Measurements from ENCODE around the gene ZFR2.

Gene ZFR2

DNA sequence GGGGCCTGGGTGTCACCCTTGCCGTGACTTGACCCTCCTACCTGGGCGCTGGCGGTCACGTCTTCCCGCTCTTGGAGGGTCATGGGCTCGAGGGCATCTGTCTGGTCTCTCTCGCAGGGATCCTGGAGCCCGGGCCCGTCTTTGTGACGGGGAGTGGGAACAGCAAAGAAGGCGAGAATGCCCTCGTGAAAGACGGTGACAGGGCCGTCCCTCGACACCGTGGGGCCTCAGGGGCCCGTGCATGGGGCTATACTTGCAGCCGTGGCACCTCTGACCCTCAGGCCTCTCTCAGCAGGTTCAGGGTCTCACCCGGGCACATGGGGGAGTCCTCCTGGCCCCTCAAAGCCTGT is 61.7 kb downstream of the ZFR2 start (continued):
- TF ChIP-seq TSHZ2 (CRISPR knock-in tag; IDR thresholded peaks at IDR 0.05): no peak

- ATAC-seq: no peak
- TF ChIP-seq ZFP30 (CRISPR knock-in tag; IDR thresholded peaks at IDR 0.05) (no peak), OSR1 (CRISPR knock-in tag; IDR thresholded peaks at IDR 0.05) (no peak), CSDC2 (CRISPR knock-in tag; IDR thresholded peaks at IDR 0.05) (no peak), CREB5 (CRISPR knock-in tag; IDR thresholded peaks at IDR 0.05; ENCODE audit: low read depth) (no peak), POU6F1 (CRISPR knock-in tag; IDR thresholded peaks at IDR 0.05; ENCODE audit: borderline replicate concordance, low read depth) (no peak), SNAI2 (CRISPR knock-in tag; IDR thresholded peaks at IDR 0.05) (no peak), TCF4 (CRISPR knock-in tag; IDR thresholded peaks at IDR 0.05; ENCODE audit: borderline replicate concordance) (no peak), ZC3H10 (CRISPR knock-in tag; IDR thresholded peaks at IDR 0.05) (no peak), ESRRG (CRISPR knock-in tag; IDR thresholded peaks at IDR 0.05) (no peak)
These were observed 63.0 kb downstream of the ZFR2 start for GRCh38 chr19:3805859-3806258.

- no peak for ATAC-seq
- TF ChIP-seq OSR1 (CRISPR knock-in tag; IDR thresholded peaks at IDR 0.05): no peak
- no peak for TF ChIP-seq CREB5 (CRISPR knock-in tag; IDR thresholded peaks at IDR 0.05; ENCODE audit: low read depth)
- no peak for TF ChIP-seq ZNF70 (CRISPR knock-in tag; IDR thresholded peaks at IDR 0.05)
These were observed 64.4 kb downstream of the ZFR2 start for GRCh38 chr19:3804429-3804828.

DNA sequence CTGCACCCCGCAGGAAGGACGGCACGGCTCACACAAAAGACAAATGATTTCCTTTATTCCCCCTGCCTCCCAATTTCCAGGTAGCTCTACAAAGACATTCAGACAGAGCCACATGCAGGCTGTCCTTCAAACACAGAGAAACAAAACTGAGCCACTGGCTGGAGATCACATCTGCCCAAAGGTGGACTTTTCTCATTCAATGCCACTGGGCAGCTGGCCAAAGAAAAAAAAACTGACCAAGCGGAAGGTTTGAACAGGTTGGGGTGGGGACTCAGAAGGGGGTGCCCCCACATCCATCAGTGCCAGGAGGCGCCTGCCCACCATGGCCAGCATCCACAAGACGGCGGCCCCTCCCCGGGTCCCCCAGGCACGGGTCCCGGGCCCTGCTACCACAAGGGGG is 64.9 kb downstream of the ZFR2 start:
- TF ChIP-seq POU6F1 (CRISPR knock-in tag; IDR thresholded peaks at IDR 0.05; ENCODE audit: borderline replicate concordance, low read depth) (no peak), ZNF565 (CRISPR knock-in tag; conservative IDR thresholded peaks at IDR 0.05; ENCODE audit: low read depth) (no peak), TCF4 (CRISPR knock-in tag; IDR thresholded peaks at IDR 0.05; ENCODE audit: borderline replicate concordance) (no peak), PATZ1 (CRISPR knock-in tag; IDR thresholded peaks at IDR 0.05; ENCODE audit: borderline replicate concordance) (no peak), ZNF8 (CRISPR knock-in tag; IDR thresholded peaks at IDR 0.05) (no peak), ZFP3 (CRISPR knock-in tag; IDR thresholded peaks at IDR 0.05) (no peak), BACH2 (CRISPR knock-in tag; IDR thresholded peaks at IDR 0.05; ENCODE audit: borderline replicate concordance) (no peak), TSHZ2 (CRISPR knock-in tag; IDR thresholded peaks at IDR 0.05) (no peak), PPARA (CRISPR knock-in tag; IDR thresholded peaks at IDR 0.05; ENCODE audit: borderline replicate concordance) (no peak), CREB5 (CRISPR knock-in tag; IDR thresholded peaks at IDR 0.05; ENCODE audit: low read depth) (no peak), RARB (CRISPR knock-in tag; IDR thresholded peaks at IDR 0.05) (no peak), SNAI2 (CRISPR knock-in tag; IDR thresholded peaks at IDR 0.05) (no peak)
- TF ChIP-seq, protein P1, sequence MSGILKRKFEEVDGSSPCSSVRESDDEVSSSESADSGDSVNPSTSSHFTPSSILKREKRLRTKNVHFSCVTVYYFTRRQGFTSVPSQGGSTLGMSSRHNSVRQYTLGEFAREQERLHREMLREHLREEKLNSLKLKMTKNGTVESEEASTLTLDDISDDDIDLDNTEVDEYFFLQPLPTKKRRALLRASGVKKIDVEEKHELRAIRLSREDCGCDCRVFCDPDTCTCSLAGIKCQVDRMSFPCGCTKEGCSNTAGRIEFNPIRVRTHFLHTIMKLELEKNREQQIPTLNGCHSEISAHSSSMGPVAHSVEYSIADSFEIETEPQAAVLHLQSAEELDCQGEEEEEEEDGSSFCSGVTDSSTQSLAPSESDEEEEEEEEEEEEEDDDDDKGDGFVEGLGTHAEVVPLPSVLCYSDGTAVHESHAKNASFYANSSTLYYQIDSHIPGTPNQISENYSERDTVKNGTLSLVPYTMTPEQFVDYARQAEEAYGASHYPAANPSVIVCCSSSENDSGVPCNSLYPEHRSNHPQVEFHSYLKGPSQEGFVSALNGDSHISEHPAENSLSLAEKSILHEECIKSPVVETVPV (CRISPR knock-in tag; IDR thresholded peaks at IDR 0.05): no peak
- ATAC-seq: no peak

Data from SK-N-SH treated with all-trans-retinoic acid at 6 μM for 48 hours (cell line).